A673 (cell line): ENCODE results near the gene HDGFL3.

Experiments used
- CTCF ChIP-seq: fragments of 300-800, 200-600 bp; sonication (generic); conservative IDR thresholded peaks from 2 replicates; pipeline ENCODE4 v1.5.1; 2017; ENCODE audit warnings: low read depth, mild to moderate bottlenecking, antibody characterized with exemption, low read length, moderate library complexity, mixed read lengths
- EZH2 ChIP-seq: fragments of 200-600 bp; sonication (generic); IDR thresholded peaks from 2 replicates; pipeline ENCODE4 v1.6.1; 2017; ENCODE audit warnings: borderline replicate concordance, low read depth, mild to moderate bottlenecking, mixed read lengths, antibody characterized with exemption, low read length; ENCODE audit not compliant: poor library complexity, severe bottlenecking

GRCh38 chr15:83127547-83128150, 80.0 kb downstream of the HDGFL3 start:
- no peak for TF ChIP-seq CTCF
- no peak for TF ChIP-seq EZH2
